CD14-positive monocyte (primary cell): ENCODE measurements around the gene SFMBT2. TPM values are rescaled to one million over a fixed set of nuclear protein-coding genes. Genes with fewer than 3 reads are reported as not detected.

Experiments
- DNase-seq, 3 donors: peaks; one replicate each; pipeline ENCODE4 v3.0.0-alpha.2; 2011 to 2022
- H2AFZ ChIP-seq: 2 replicates; pipeline ENCODE4 v1.6.0; 2012; ENCODE audit warnings: mild to moderate bottlenecking, low read depth, low read length, inconsistent platforms; ENCODE audit not compliant: insufficient read depth, poor library complexity, severe bottlenecking
- H3K27ac ChIP-seq, 2 donors: 1 replicate in 1 of 2; 2 replicates in 1 of 2; pipeline ENCODE4 v1.5.1; 2012 to 2013; ENCODE audit warnings: low read length in 2 of 2, control low read depth in 1 of 2, inconsistent platforms in 1 of 2, low read depth in 1 of 2, mild to moderate bottlenecking in 1 of 2
- H3K27me3 ChIP-seq, 2 donors: one replicate each; pipeline versions ENCODE4 v1.6.0 to v1.6.1; 2011 to 2013; ENCODE audit warnings: low read length in 2 of 2; ENCODE audit not compliant: control insufficient read depth in 2 of 2, insufficient read depth in 2 of 2
- H3K36me3 ChIP-seq, 2 donors: replicated peaks in 1 of 2; 1 replicate in 1 of 2; 2 replicates in 1 of 2; pipeline versions ENCODE4 v1.5.1 to v1.6.1; 2012 to 2013; ENCODE audit warnings: low read length in 2 of 2, control low read depth in 1 of 2, inconsistent platforms in 1 of 2, mild to moderate bottlenecking in 1 of 2; ENCODE audit not compliant: insufficient read depth in 2 of 2, control insufficient read depth in 1 of 2
- H3K4me1 ChIP-seq, 2 donors: 1 replicate in 1 of 2; 2 replicates in 1 of 2; pipeline versions ENCODE4 v1.5.1 to v1.6.1; 2012 to 2013; ENCODE audit warnings: low read length in 2 of 2, control low read depth in 1 of 2, inconsistent platforms in 1 of 2, mild to moderate bottlenecking in 1 of 2, moderate library complexity in 1 of 2; ENCODE audit not compliant: insufficient read depth in 2 of 2, control insufficient read depth in 1 of 2
- H3K4me2 ChIP-seq: replicated peaks from 2 replicates; pipeline ENCODE3; 2012; ENCODE audit warnings: low read length, moderate library complexity, mild to moderate bottlenecking; ENCODE audit not compliant: poor library complexity, severe bottlenecking; ENCODE audit errors: extremely low read depth
- H3K4me3 ChIP-seq, 3 experiments: fragments of 200-600 bp in 1 of 3; sonication (generic) in 1 of 3; replicated peaks in 1 of 3; 1 replicate in 2 of 3; 2 replicates in 1 of 3; pipeline ENCODE4 v1.5.1; 2011 to 2013; ENCODE audit warnings: low read length in 3 of 3, mild to moderate bottlenecking in 3 of 3, control low read depth in 2 of 3, low read depth in 2 of 3, inconsistent platforms in 1 of 3, moderate library complexity in 1 of 3
- H3K79me2 ChIP-seq: 2 replicates; pipeline ENCODE4 v1.6.0; 2012; ENCODE audit warnings: mild to moderate bottlenecking, control low read depth, inconsistent platforms, low read length, moderate library complexity; ENCODE audit not compliant: insufficient read depth
- H3K9ac ChIP-seq: 2 replicates; pipeline ENCODE4 v1.6.0; 2017; ENCODE audit warnings: low read length, mild to moderate bottlenecking; ENCODE audit not compliant: insufficient read depth, poor library complexity, severe bottlenecking
- H3K9me3 ChIP-seq, 2 donors: replicated peaks in 1 of 2; 1 replicate in 1 of 2; 2 replicates in 1 of 2; pipeline versions ENCODE4 v1.5.1 to v1.6.1; 2012 to 2013; ENCODE audit warnings: low read length in 2 of 2, control low read depth in 1 of 2; ENCODE audit not compliant: control insufficient read depth in 1 of 2, insufficient read depth in 1 of 2
- H4K20me1 ChIP-seq: 2 replicates; pipeline ENCODE4 v1.6.0; 2012; ENCODE audit warnings: mild to moderate bottlenecking, low read length, control low read depth, moderate library complexity; ENCODE audit not compliant: insufficient read depth
- H3K27ac Mint-ChIP-seq, 7 donors: one replicate each; pipeline ENCODE4 v1.8.0; 2020; ENCODE audit warnings: mild to moderate bottlenecking in 7 of 7, mixed read lengths in 7 of 7, moderate library complexity in 6 of 7, inconsistent platforms in 2 of 7
- H3K27me3 Mint-ChIP-seq, 3 donors: one replicate each; pipeline ENCODE4 v1.8.0; 2021 to 2022; ENCODE audit warnings: low read depth in 3 of 3, mild to moderate bottlenecking in 3 of 3, mixed read lengths in 3 of 3, moderate library complexity in 3 of 3, inconsistent platforms in 1 of 3
- H3K36me3 Mint-ChIP-seq, 2 donors: one replicate each; pipeline ENCODE4 v1.8.0; 2020; ENCODE audit warnings: mixed read lengths in 2 of 2, inconsistent platforms in 1 of 2, mild to moderate bottlenecking in 1 of 2
- H3K4me1 Mint-ChIP-seq: one replicate; pipeline ENCODE4 v1.8.0; 2020; ENCODE audit warnings: mild to moderate bottlenecking, mixed read lengths
- H3K4me3 Mint-ChIP-seq, 2 donors: one replicate each; pipeline ENCODE4 v1.8.0; 2020; ENCODE audit warnings: mild to moderate bottlenecking in 2 of 2, mixed read lengths in 2 of 2, moderate library complexity in 1 of 2
- H3K9me3 Mint-ChIP-seq, 7 donors: one replicate each; pipeline ENCODE4 v1.8.0; 2020 to 2022; ENCODE audit warnings: mixed read lengths in 7 of 7, mild to moderate bottlenecking in 6 of 7, moderate library complexity in 6 of 7, inconsistent platforms in 2 of 7
- CTCF ChIP-seq: fragments of 200-600 bp; IDR thresholded peaks from one replicate; pipeline ENCODE4 v1.8.0; 2022; ENCODE audit warnings: antibody characterized with exemption, mild to moderate bottlenecking
- WGBS: methylation state at CpG from one replicate; pipeline ENCODE4 v1.1.5; 2013; ENCODE audit warnings: missing lambda C conversion rate; ENCODE audit not compliant: insufficient coverage; 5-methylcytosine and 5-hydroxymethylcytosine counted together
- intact Hi-C, 2 donors: fragments of 100-400 bp; cut with micrococcal nuclease; formaldehyde crosslinking; loops; one replicate each; pipeline versions ENCODE4 v1.15.0 to v1.15.1; 2023
- polyA plus RNA-seq, 3 donors: library from polyadenylated mRNA; depleted of rRNA in 1 of 3; unstranded in 2 of 3; stranded (reverse) in 1 of 3; fragments of 300-500 nt in 2 of 3; fragments of >200 nt in 1 of 3; fragmentation: Illumina TruSeq in 2 of 3; gene quantifications; 1 replicate in 2 of 3; 2 replicates in 1 of 3; pipeline ENCODE4 v1.2.3, GENCODE V29; 2012 to 2021

Gene SFMBT2
- polyA plus RNA-seq, 3 donors, result 0.53 to 10.9 (median 1.6) TPM

- Histone ChIP-seq H3K79me2 (peaks cover 14% of the 10 kb centered on the region), H2AFZ (no peak overlapping the region), H3K36me3 (no peaks in the 10 kb centered on the region), H3K4me3 (no peak overlapping the region), H3K9me3 (no peaks in the 10 kb centered on the region), H3K27me3 (peaks cover 17 to 35% of the 10 kb centered on the region in 2 donors), H4K20me1 (no peaks in the 10 kb centered on the region), H3K27ac (no peak overlapping the region), H3K4me2 (no peak overlapping the region), H3K9ac (no peak overlapping the region), H3K4me1 (peaks cover 20 to 29% of the 10 kb centered on the region in 2 donors)
- no peak for DNase-seq
- WGBS, result no CpG with 5 or more reads among the region's 2 CpGs
- H3K36me3 Mint-ChIP-seq, result peaks cover 0 to 4% of the 10 kb centered on the region in 2 donors
- peaks cover 27% of the 10 kb centered on the region for H3K4me1 Mint-ChIP-seq
- no peak for TF ChIP-seq CTCF
- intact Hi-C loops, result loop anchor here (5.0 to 10.0 kb wide), 8 partner anchors 150 to 750 kb away; no protein-coding TSS in a partner anchor
- H3K27me3 Mint-ChIP-seq, result peaks cover 25 to 43% (median 40%) of the 10 kb centered on the region in 3 donors
- no peak overlapping the region for H3K27ac Mint-ChIP-seq
- H3K9me3 Mint-ChIP-seq, result peaks cover 0 to 15% (median 4%) of the 10 kb centered on the region in 7 donors
- no peak overlapping the region for H3K4me3 Mint-ChIP-seq
Observed at GRCh38 chr10:7414766-7415165, 3.9 kb upstream of the SFMBT2 start.

DNA sequence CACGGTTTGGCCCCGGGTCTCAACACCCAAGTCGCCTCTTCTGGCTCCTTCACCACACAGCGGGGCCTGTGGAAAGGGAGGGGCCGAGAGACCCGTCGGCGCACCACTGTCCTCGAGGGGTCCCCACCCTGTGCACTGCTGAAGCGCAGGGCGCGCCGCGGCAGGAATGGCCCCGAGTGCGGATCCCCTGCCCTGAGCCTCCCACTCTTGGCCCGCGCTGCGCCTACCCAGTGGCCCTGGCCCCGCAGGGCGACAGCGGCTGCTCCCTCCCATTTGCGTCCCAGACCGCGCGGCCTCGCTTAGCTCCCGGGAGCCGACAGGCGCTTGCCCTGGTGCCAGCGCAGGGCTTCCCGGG is 2.1 kb upstream of the SFMBT2 start:
- no peak for DNase-seq
- H3K9ac ChIP-seq, result peak overlapping the region; percentile 41
- H3K9me3 Mint-ChIP-seq, result peaks cover 0 to 14% (median 5%) of the 10 kb centered on the region in 7 donors
- H2AFZ ChIP-seq, result peak overlapping the region; percentile 85
- WGBS, result 2% methylated on average over 9 of the region's 32 CpGs
- peak overlapping the region; percentile 16 to 81 (median 76) for H3K4me3 ChIP-seq
- intact Hi-C loops, result loop anchor here (5.0 to 10.0 kb wide), 6 partner anchors 148 to 748 kb away; no protein-coding TSS in a partner anchor
- no peaks in the 10 kb centered on the region for H3K36me3 ChIP-seq
- no peak for TF ChIP-seq CTCF
- peak overlapping the region; percentile 98 for H3K4me3 Mint-ChIP-seq
- H3K4me1 ChIP-seq, result peaks cover 35 to 46% of the 10 kb centered on the region in 2 donors
- H3K27me3 ChIP-seq, result peaks cover 17 to 39% of the 10 kb centered on the region in 2 donors
- H3K4me1 Mint-ChIP-seq, result peaks cover 38% of the 10 kb centered on the region
- H3K27ac Mint-ChIP-seq, result peak overlapping the region in 1 of 7 donors; percentile 70
- H3K79me2 ChIP-seq, result peaks cover 33% of the 10 kb centered on the region
- no peak overlapping the region for H3K27ac ChIP-seq
- peaks cover 31 to 55% (median 55%) of the 10 kb centered on the region in 3 donors for H3K27me3 Mint-ChIP-seq
- H3K9me3 ChIP-seq, result no peaks in the 10 kb centered on the region
- H3K36me3 Mint-ChIP-seq, result peaks cover 0 to 4% of the 10 kb centered on the region in 2 donors
- H3K4me2 ChIP-seq, result peak overlapping the region; percentile 98
- no peaks in the 10 kb centered on the region for H4K20me1 ChIP-seq
